Esophagus squamous epithelium (tissue), 4 donors: ENCODE data around the gene DUSP14.

Experiments used
- CTCF ChIP-seq, 6 experiments: fragments of 450-650 bp in 4 of 6; fragments of 200-600 bp in 2 of 6; sonication (generic) in 2 of 6; IDR thresholded peaks; one replicate each; pipeline ENCODE4 v1.5.1; 2016 to 2019; ENCODE audit warnings: antibody characterized with exemption in 6 of 6, mild to moderate bottlenecking in 4 of 6, moderate library complexity in 4 of 6
- POLR2A ChIP-seq, 4 donors: fragments of 450-650 bp; IDR thresholded peaks; one replicate each; pipeline ENCODE4 v1.6.1; 2017; ENCODE audit warnings: antibody characterized with exemption in 4 of 4, mild to moderate bottlenecking in 4 of 4, moderate library complexity in 3 of 4

- TF ChIP-seq CTCF (IDR thresholded peaks at IDR 0.05) (no peak), POLR2A (IDR thresholded peaks at IDR 0.05) (no peak)
Measured at GRCh38 chr17:37485938-37486570, 3.6 kb upstream of the DUSP14 start.
